Fibroblast of lung (primary cell): ENCODE data around the gene BMP7. TPM values are rescaled to one million over a fixed set of nuclear protein-coding genes. Genes with fewer than 3 reads are reported as not detected.
A peak's percentile ranks its signal among the peaks of the same experiment; 100 is the strongest.

Source experiments
- DNase-seq, 2 donors: peaks; one replicate each; pipeline versions ENCODE4 v3.0.0 to v3.0.0-alpha.2; 2010; ENCODE audit warnings: low read depth in 2 of 2
- H2AFZ ChIP-seq: 2 replicates; pipeline ENCODE4 v1.5.1; 2012; ENCODE audit warnings: low read length, control low read depth, inconsistent platforms
- H3K27ac ChIP-seq: 2 replicates; pipeline ENCODE4 v1.5.1; 2011; ENCODE audit warnings: low read length, control low read depth; ENCODE audit not compliant: insufficient read depth
- H3K27me3 ChIP-seq: 2 replicates; pipeline ENCODE4 v1.5.1; 2011; ENCODE audit warnings: mild to moderate bottlenecking, low read length; ENCODE audit not compliant: control insufficient read depth, insufficient read depth
- H3K36me3 ChIP-seq: 2 replicates; pipeline ENCODE4 v1.5.1; 2011; ENCODE audit warnings: low read length; ENCODE audit not compliant: control insufficient read depth, insufficient read depth
- H3K4me1 ChIP-seq: 2 replicates; pipeline ENCODE4 v1.5.1; 2011; ENCODE audit warnings: low read length; ENCODE audit not compliant: control insufficient read depth, insufficient read depth; ENCODE audit errors: extremely low read depth
- H3K4me2 ChIP-seq: 2 replicates; pipeline ENCODE4 v1.5.1; 2011; ENCODE audit warnings: low read length, control low read depth; ENCODE audit not compliant: insufficient read depth; ENCODE audit errors: extremely low read depth
- H3K4me3 ChIP-seq, 4 experiments: fragments of 200-600 bp in 1 of 4; sonication (generic) in 1 of 4; replicated peaks in 1 of 4; 2 replicates each; pipeline ENCODE4 v1.5.1; 2011 to 2016; ENCODE audit warnings: low read length in 4 of 4, low read depth in 3 of 4, mild to moderate bottlenecking in 3 of 4, control low read depth in 2 of 4, inconsistent platforms in 1 of 4, mixed read lengths in 1 of 4; ENCODE audit not compliant: insufficient read depth in 1 of 4; ENCODE audit errors: control extremely low read depth in 1 of 4
- H3K79me2 ChIP-seq: 2 replicates; pipeline ENCODE4 v1.5.1; 2012; ENCODE audit warnings: mild to moderate bottlenecking, low read length, inconsistent platforms; ENCODE audit not compliant: control insufficient read depth, insufficient read depth
- H3K9ac ChIP-seq: 2 replicates; pipeline ENCODE4 v1.5.1; 2011; ENCODE audit warnings: mild to moderate bottlenecking, low read length, control low read depth; ENCODE audit not compliant: insufficient read depth
- H3K9me3 ChIP-seq: 2 replicates; pipeline ENCODE4 v1.5.1; 2012; ENCODE audit warnings: low read depth, low read length; ENCODE audit not compliant: control insufficient read depth, insufficient read depth
- H4K20me1 ChIP-seq: 2 replicates; pipeline ENCODE4 v1.5.1; 2011; ENCODE audit warnings: low read length; ENCODE audit not compliant: control insufficient read depth, insufficient read depth; ENCODE audit errors: extremely low read depth
- EZH2 ChIP-seq: IDR thresholded peaks from 2 replicates; pipeline ENCODE4 v1.5.1; 2012; ENCODE audit warnings: low read length, control low read depth, mild to moderate bottlenecking; ENCODE audit errors: missing control alignments
- polyA plus RNA-seq, 2 donors: library from polyadenylated mRNA; depleted of rRNA in 1 of 2; stranded (reverse) in 1 of 2; unstranded in 1 of 2; fragments of >200 nt; gene quantifications; 2 replicates each; pipeline ENCODE4 v1.2.1, GENCODE V29; 2011 to 2012; ENCODE audit warnings: missing spikeins in 1 of 2
- total RNA-seq: library from RNA; depleted of rRNA; stranded (reverse); fragments of >200 nt; gene quantifications from 2 replicates; pipeline ENCODE4 v1.2.1, GENCODE V29; 2014
- TF ChIP-seq, protein P1 (sequence below), 2 donors: IDR thresholded peaks in 1 of 2; conservative IDR thresholded peaks in 1 of 2; 1 replicate in 1 of 2; 2 replicates in 1 of 2; pipeline ENCODE4 v1.5.1; 2011 to 2012; ENCODE audit warnings: low read length in 2 of 2, control low read depth in 1 of 2, inconsistent platforms in 1 of 2, low read depth in 1 of 2, mild to moderate bottlenecking in 1 of 2

Gene BMP7
- total and polyA plus RNA-seq, 2 donors (not counting 1 experiment from before 2014, with no cell fraction given): not detected

DNA sequence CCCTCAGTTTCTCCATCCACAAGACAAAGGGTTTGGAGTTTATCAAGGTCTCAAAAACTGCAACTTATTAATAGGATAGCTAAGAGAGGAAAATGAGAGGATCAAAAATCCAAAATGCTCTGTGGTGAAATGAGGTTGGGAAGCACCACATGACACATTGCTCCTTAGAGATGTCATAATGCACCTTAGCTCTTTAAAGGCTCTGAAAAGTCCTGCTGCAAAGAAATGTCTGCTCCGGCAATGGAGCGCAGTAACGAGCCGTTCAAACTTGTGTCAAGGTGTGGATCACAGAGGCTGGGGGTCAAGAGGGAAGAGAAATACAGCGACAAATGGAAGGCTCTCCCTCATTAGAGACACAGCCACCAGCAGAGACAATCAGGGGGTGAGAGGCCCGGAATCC lies 53.1 kb downstream of the BMP7 start:
- no peak for DNase-seq
- no peak for TF ChIP-seq EZH2
- TF ChIP-seq, protein P1, sequence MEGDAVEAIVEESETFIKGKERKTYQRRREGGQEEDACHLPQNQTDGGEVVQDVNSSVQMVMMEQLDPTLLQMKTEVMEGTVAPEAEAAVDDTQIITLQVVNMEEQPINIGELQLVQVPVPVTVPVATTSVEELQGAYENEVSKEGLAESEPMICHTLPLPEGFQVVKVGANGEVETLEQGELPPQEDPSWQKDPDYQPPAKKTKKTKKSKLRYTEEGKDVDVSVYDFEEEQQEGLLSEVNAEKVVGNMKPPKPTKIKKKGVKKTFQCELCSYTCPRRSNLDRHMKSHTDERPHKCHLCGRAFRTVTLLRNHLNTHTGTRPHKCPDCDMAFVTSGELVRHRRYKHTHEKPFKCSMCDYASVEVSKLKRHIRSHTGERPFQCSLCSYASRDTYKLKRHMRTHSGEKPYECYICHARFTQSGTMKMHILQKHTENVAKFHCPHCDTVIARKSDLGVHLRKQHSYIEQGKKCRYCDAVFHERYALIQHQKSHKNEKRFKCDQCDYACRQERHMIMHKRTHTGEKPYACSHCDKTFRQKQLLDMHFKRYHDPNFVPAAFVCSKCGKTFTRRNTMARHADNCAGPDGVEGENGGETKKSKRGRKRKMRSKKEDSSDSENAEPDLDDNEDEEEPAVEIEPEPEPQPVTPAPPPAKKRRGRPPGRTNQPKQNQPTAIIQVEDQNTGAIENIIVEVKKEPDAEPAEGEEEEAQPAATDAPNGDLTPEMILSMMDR (conservative IDR thresholded peaks at IDR 0.05 in 1 of 2, IDR thresholded peaks at IDR 0.05 in 1 of 2; ENCODE audit: low read depth in 1 of 2, low read length in 2 of 2): no peak
- no peak overlapping the region for H3K9ac ChIP-seq

DNA sequence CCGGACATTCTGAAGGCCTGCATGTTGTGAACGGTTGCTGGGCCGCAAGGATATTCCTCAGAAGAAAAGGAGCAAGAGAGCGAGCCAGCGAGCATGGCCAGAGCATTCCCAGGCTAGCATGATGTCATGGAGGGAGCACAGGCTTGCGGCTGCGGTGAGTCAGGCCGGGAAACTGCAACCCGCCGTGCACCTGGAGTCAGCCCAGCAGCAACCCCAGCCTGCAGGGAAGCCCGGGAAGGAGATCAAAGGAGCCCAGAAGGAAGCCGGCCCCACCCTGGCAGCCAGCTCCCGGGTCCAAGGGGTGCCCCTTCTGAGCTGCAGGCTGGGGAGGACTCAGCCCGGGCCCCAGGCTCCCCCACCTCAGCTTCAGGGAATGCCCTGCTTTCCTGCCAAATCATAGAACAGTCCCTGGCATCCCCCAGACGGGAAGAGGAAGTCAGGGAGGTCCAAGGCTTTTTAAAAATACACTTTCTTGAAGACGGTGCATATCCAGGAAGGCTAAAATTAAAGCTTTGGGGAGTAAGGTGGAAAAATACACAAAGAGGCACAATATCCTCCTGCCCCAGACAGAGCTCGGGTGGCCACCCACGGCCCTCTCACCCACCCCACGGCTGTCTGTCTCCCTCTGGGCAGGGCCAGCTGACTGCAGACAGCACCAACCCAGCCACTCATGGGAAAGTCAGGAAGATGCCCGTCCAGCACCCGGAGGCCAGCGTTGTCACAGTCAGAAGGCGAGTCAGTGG lies 53.7 kb downstream of the BMP7 start:
- no peaks in the 10 kb centered on the region for H3K9me3 ChIP-seq
- DNase-seq: peak; percentile 67 to 96
- H3K9ac ChIP-seq: no peak overlapping the region
- no peaks in the 10 kb centered on the region for H3K4me1 ChIP-seq
- no peak overlapping the region for H2AFZ ChIP-seq
- H3K79me2 ChIP-seq: no peaks in the 10 kb centered on the region
- H3K27ac ChIP-seq: no peak overlapping the region
- no peak overlapping the region for H3K4me3 ChIP-seq
- TF ChIP-seq EZH2: no peak
- TF ChIP-seq, protein P1 (conservative IDR thresholded peaks at IDR 0.05 in 1 of 2, IDR thresholded peaks at IDR 0.05 in 1 of 2; ENCODE audit: low read depth in 1 of 2, low read length in 2 of 2): no peak
- no peaks in the 10 kb centered on the region for H3K27me3 ChIP-seq
- H3K36me3 ChIP-seq: no peaks in the 10 kb centered on the region
- H3K4me2 ChIP-seq: peak overlapping the region; percentile 59
- H4K20me1 ChIP-seq: no peaks in the 10 kb centered on the region

More for the DNA sequence above, 53.1 kb downstream of the BMP7 start:
- Histone ChIP-seq H2AFZ (no peak overlapping the region), H3K4me2 (no peak overlapping the region), H3K79me2 (no peaks in the 10 kb centered on the region), H3K4me3 (no peak overlapping the region), H3K4me1 (no peaks in the 10 kb centered on the region), H3K27me3 (no peaks in the 10 kb centered on the region), H4K20me1 (no peaks in the 10 kb centered on the region), H3K9me3 (no peaks in the 10 kb centered on the region), H3K27ac (no peak overlapping the region), H3K36me3 (no peaks in the 10 kb centered on the region)

DNA sequence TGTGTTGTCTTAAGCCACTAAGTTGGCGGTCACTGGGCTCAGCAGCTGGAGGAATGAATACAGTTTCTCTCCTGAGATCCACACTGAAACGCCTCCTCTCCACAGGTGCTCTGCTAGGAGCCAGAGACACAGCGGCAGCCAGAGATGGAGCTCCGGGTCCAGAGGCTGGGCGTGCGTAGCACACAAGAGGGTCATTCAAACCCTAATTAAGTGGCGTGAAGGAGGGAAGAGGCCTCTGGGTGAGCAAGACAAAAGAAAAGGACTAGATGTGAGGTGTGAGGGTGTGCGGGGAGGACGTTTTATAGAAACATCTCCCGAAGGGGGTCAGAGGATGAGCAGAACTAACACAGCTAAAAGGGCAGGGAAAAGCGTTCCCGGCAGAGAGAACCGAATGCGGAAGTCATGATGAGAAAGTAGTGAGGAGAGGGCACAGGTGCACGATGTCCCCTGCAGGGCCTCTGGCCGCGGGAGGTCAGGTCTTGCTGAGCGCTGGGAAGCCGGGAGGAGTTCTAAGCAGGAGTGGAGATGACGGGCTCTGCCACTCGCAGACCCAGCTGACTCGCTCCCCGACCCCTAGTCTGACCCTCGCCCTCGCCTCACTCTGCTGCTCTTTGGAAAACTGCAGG lies 54.4 kb downstream of the BMP7 start:
- no peak overlapping the region for H2AFZ ChIP-seq

More for the DNA sequence above, 54.4 kb downstream of the BMP7 start:
- no peak overlapping the region for H3K9ac ChIP-seq
- H3K27ac ChIP-seq: no peak overlapping the region
- no peaks in the 10 kb centered on the region for H3K36me3 ChIP-seq
- DNase-seq: no peak
- TF ChIP-seq, protein P1 (conservative IDR thresholded peaks at IDR 0.05 in 1 of 2, IDR thresholded peaks at IDR 0.05 in 1 of 2; ENCODE audit: low read depth in 1 of 2, low read length in 2 of 2): no peak
- TF ChIP-seq EZH2: no peak
- no peaks in the 10 kb centered on the region for H3K9me3 ChIP-seq
- no peaks in the 10 kb centered on the region for H3K79me2 ChIP-seq
- H4K20me1 ChIP-seq: no peaks in the 10 kb centered on the region
- H3K27me3 ChIP-seq: no peaks in the 10 kb centered on the region
- no peaks in the 10 kb centered on the region for H3K4me1 ChIP-seq
- H3K4me3 ChIP-seq: no peak overlapping the region
- H3K4me2 ChIP-seq: peak overlapping the region; percentile 51
